Neural progenitor cell (in vitro differentiated cells): ENCODE data around the gene PPARG. TPM values are rescaled to one million over a fixed set of nuclear protein-coding genes. Genes with fewer than 3 reads are reported as not detected.

Experiments used
- DNase-seq: peaks from one replicate; pipeline ENCODE4 v3.0.0-alpha.2; 2016; ENCODE audit warnings: low spot score
- H2AFZ ChIP-seq: fragments of 200-600 bp; sonication (generic); replicated peaks from 2 replicates; pipeline ENCODE4 v1.6.1; 2016; ENCODE audit warnings: antibody characterized with exemption
- H3F3A ChIP-seq: fragments of 200-600 bp; sonication (generic); 2 replicates; pipeline ENCODE4 v1.6.1; 2016; ENCODE audit warnings: antibody characterized with exemption, low read depth
- H3K27ac ChIP-seq: fragments of 200-600 bp; sonication (generic); 2 replicates; pipeline ENCODE4 v1.5.1; 2016; ENCODE audit warnings: mild to moderate bottlenecking
- H3K27me3 ChIP-seq: fragments of 200-600 bp; sonication (generic); 2 replicates; pipeline ENCODE4 v1.6.1; 2016; ENCODE audit warnings: mild to moderate bottlenecking, moderate library complexity
- H3K36me3 ChIP-seq: fragments of 200-600 bp; sonication (generic); 2 replicates; pipeline ENCODE4 v1.5.1; 2016
- H3K4me1 ChIP-seq: fragments of 200-600 bp; sonication (generic); 2 replicates; pipeline ENCODE4 v1.6.1; 2016; ENCODE audit warnings: mixed run types
- H3K4me2 ChIP-seq: fragments of 200-600 bp; sonication (generic); 2 replicates; pipeline ENCODE4 v1.6.1; 2016
- H3K4me3 ChIP-seq: fragments of 200-600 bp; sonication (generic); 2 replicates; pipeline ENCODE4 v1.5.1; 2016
- H3K79me2 ChIP-seq: fragments of 200-600 bp; sonication (generic); 2 replicates; pipeline ENCODE4 v1.6.1; 2016; ENCODE audit warnings: low read depth
- H3K9ac ChIP-seq: fragments of 200-600 bp; sonication (generic); 2 replicates; pipeline ENCODE4 v1.6.1; 2016
- H3K9me3 ChIP-seq: fragments of 200-600 bp; sonication (generic); 2 replicates; pipeline ENCODE4 v1.5.1; 2016; ENCODE audit warnings: low read depth
- H4K20me1 ChIP-seq: fragments of 200-600 bp; sonication (generic); 2 replicates; pipeline ENCODE4 v1.6.1; 2016; ENCODE audit warnings: low read depth
- H3K27ac Mint-ChIP-seq: 3 replicates; pipeline ENCODE4 v1.8.0; 2021; ENCODE audit warnings: mixed read lengths
- H3K27me3 Mint-ChIP-seq: 2 replicates; pipeline ENCODE4 v1.8.0; 2022; ENCODE audit warnings: low read depth, mild to moderate bottlenecking, inconsistent platforms, moderate library complexity, mixed read lengths; ENCODE audit not compliant: insufficient read depth
- H3K36me3 Mint-ChIP-seq: 3 replicates; pipeline ENCODE4 v1.8.0; 2021; ENCODE audit warnings: mixed read lengths
- H3K4me1 Mint-ChIP-seq: 3 replicates; pipeline ENCODE4 v1.8.0; 2021; ENCODE audit warnings: mixed read lengths
- H3K4me3 Mint-ChIP-seq: 3 replicates; pipeline ENCODE4 v1.8.0; 2021; ENCODE audit warnings: mild to moderate bottlenecking, moderate library complexity, mixed read lengths
- H3K9me3 Mint-ChIP-seq: 3 replicates; pipeline ENCODE4 v1.8.0; 2020; ENCODE audit warnings: mixed read lengths
- CTCF ChIP-seq: fragments of 200-600 bp; sonication (generic); IDR thresholded peaks from 2 replicates; pipeline ENCODE4 v1.5.1; 2017; ENCODE audit warnings: antibody characterized with exemption, mild to moderate bottlenecking
- EZH2 ChIP-seq: fragments of 200-600 bp; sonication (generic); IDR thresholded peaks from 2 replicates; pipeline ENCODE4 v1.6.1; 2017; ENCODE audit warnings: antibody characterized with exemption, mild to moderate bottlenecking, moderate library complexity
- EZH2phosphoT487 ChIP-seq: fragments of 200-600 bp; sonication (generic); IDR thresholded peaks from 2 replicates; pipeline ENCODE4 v1.6.1; 2017; ENCODE audit warnings: antibody characterized with exemption
- total RNA-seq: library from RNA; depleted of rRNA; stranded (reverse); fragments of >200 nt; gene quantifications from 2 replicates; pipeline ENCODE4 v1.2.3, GENCODE V29; 2015; ENCODE audit warnings: low replicate concordance

PPARG gene
- total RNA-seq, 1 donor from 2014 or later = not detected

- Mint-ChIP-seq H3K27ac (no peak overlapping the region), H3K4me1 (no peaks in the 10 kb centered on the region), H3K36me3 (no peaks in the 10 kb centered on the region), H3K27me3 (no peaks in the 10 kb centered on the region), H3K9me3 (no peaks in the 10 kb centered on the region), H3K4me3 (no peak overlapping the region)
- Histone ChIP-seq H3K36me3 (no peaks in the 10 kb centered on the region), H3K4me3 (no peak overlapping the region), H3K27me3 (no peaks in the 10 kb centered on the region), H2AFZ (no peak overlapping the region), H3F3A (no peaks in the 10 kb centered on the region), H4K20me1 (no peaks in the 10 kb centered on the region), H3K9ac (no peak overlapping the region), H3K27ac (no peak overlapping the region), H3K9me3 (no peaks in the 10 kb centered on the region), H3K4me1 (no peaks in the 10 kb centered on the region), H3K4me2 (no peak overlapping the region), H3K79me2 (no peaks in the 10 kb centered on the region)
- no peak for DNase-seq
- TF ChIP-seq EZH2 (no peak), EZH2phosphoT487 (no peak), CTCF (no peak)
Observed at GRCh38 chr3:12462159-12462947, 173.5 kb downstream of the PPARG start.

GRCh38 chr3:12463686-12464085 is 174.8 kb downstream of the PPARG start:
- H3K27ac Mint-ChIP-seq = no peak overlapping the region
- H3K9me3 Mint-ChIP-seq = no peaks in the 10 kb centered on the region
- no peaks in the 10 kb centered on the region for H3K36me3 Mint-ChIP-seq
- no peak overlapping the region for H3K4me3 ChIP-seq
- no peaks in the 10 kb centered on the region for H3K9me3 ChIP-seq
- no peaks in the 10 kb centered on the region for H3K36me3 ChIP-seq
- no peak for TF ChIP-seq EZH2
- no peak for TF ChIP-seq CTCF
- TF ChIP-seq EZH2phosphoT487 = no peak
- no peaks in the 10 kb centered on the region for H4K20me1 ChIP-seq
- no peaks in the 10 kb centered on the region for H3K27me3 ChIP-seq
- H3K27ac ChIP-seq = no peak overlapping the region
- no peaks in the 10 kb centered on the region for H3K4me1 Mint-ChIP-seq
- H3K4me2 ChIP-seq = no peak overlapping the region
- H3K79me2 ChIP-seq = no peaks in the 10 kb centered on the region
- H3F3A ChIP-seq = no peaks in the 10 kb centered on the region
- H3K27me3 Mint-ChIP-seq = no peaks in the 10 kb centered on the region
- DNase-seq = no peak
- no peaks in the 10 kb centered on the region for H3K4me1 ChIP-seq
- H3K9ac ChIP-seq = no peak overlapping the region
- H3K4me3 Mint-ChIP-seq = no peak overlapping the region
- no peak overlapping the region for H2AFZ ChIP-seq

DNA sequence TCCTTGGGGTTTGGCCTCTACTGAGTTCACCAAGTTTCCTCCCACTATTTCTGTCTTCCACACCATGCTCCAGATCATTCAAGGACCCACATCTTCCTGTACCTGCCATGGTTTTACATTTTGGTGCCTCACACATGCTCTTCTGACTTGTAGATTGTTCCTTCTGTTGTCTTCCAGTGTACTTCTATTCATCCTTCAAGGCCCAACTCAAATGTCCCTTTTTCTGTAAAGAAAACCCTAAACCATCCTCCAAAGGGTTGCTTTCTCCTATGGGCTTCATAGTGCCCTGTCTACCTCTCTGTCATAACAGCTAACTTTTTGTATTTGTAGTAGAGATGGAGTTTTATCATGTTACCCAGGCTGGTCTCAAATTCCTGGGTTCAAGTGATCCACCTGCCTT is 175.3 kb downstream of the PPARG start:
- H4K20me1 ChIP-seq = no peaks in the 10 kb centered on the region
- no peaks in the 10 kb centered on the region for H3K36me3 Mint-ChIP-seq
- H3K27ac Mint-ChIP-seq = no peak overlapping the region
- TF ChIP-seq EZH2 = no peak
- no peak for TF ChIP-seq EZH2phosphoT487
- no peak for TF ChIP-seq CTCF
- H3K4me1 ChIP-seq = no peaks in the 10 kb centered on the region
- no peaks in the 10 kb centered on the region for H3K27me3 Mint-ChIP-seq
- H3K9me3 ChIP-seq = no peaks in the 10 kb centered on the region
- no peak overlapping the region for H3K27ac ChIP-seq
- H3K4me3 ChIP-seq = no peak overlapping the region
- no peak for DNase-seq
- H3K4me2 ChIP-seq = no peak overlapping the region
- no peaks in the 10 kb centered on the region for H3K9me3 Mint-ChIP-seq
- H3K27me3 ChIP-seq = no peaks in the 10 kb centered on the region
- H3K4me1 Mint-ChIP-seq = no peaks in the 10 kb centered on the region
- no peak overlapping the region for H3K4me3 Mint-ChIP-seq
- H3K79me2 ChIP-seq = no peaks in the 10 kb centered on the region
- no peaks in the 10 kb centered on the region for H3F3A ChIP-seq
- no peak overlapping the region for H2AFZ ChIP-seq
- no peak overlapping the region for H3K9ac ChIP-seq
- no peaks in the 10 kb centered on the region for H3K36me3 ChIP-seq
